ENCODE data around the gene SLC35F4.

Gene SLC35F4

DNA sequence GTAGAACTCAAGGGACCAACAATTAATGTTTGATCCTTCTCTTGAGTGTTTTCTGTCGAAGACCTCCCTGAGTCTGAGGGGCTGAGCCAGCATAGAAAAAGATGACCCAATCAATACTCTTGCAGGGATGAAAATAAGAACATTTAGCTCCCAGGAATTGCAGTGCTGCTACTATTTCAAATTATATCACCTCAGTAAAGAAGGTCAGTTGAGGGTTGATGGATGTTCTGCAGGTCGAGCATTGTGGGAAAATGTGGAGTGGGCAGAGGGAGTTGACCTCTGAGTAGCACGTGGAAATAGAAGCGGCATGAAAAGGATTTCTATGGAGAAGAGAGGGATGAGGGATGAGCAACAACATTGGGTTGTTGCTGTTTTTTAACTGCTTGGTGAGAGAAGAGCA lies 297.3 kb downstream of the SLC35F4 start:
- TF ChIP-seq, protein P1, sequence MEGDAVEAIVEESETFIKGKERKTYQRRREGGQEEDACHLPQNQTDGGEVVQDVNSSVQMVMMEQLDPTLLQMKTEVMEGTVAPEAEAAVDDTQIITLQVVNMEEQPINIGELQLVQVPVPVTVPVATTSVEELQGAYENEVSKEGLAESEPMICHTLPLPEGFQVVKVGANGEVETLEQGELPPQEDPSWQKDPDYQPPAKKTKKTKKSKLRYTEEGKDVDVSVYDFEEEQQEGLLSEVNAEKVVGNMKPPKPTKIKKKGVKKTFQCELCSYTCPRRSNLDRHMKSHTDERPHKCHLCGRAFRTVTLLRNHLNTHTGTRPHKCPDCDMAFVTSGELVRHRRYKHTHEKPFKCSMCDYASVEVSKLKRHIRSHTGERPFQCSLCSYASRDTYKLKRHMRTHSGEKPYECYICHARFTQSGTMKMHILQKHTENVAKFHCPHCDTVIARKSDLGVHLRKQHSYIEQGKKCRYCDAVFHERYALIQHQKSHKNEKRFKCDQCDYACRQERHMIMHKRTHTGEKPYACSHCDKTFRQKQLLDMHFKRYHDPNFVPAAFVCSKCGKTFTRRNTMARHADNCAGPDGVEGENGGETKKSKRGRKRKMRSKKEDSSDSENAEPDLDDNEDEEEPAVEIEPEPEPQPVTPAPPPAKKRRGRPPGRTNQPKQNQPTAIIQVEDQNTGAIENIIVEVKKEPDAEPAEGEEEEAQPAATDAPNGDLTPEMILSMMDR (IDR thresholded peaks at IDR 0.05; ENCODE audit: control insufficient read depth, insufficient read depth, low read depth, low read length, missing control alignments), result no peak
- no peak overlapping the region for H3K4me3 ChIP-seq (ENCODE audit: control insufficient read depth, low read depth, low read length)
- no peak for DNase-seq (ENCODE audit: low read depth)

DNA sequence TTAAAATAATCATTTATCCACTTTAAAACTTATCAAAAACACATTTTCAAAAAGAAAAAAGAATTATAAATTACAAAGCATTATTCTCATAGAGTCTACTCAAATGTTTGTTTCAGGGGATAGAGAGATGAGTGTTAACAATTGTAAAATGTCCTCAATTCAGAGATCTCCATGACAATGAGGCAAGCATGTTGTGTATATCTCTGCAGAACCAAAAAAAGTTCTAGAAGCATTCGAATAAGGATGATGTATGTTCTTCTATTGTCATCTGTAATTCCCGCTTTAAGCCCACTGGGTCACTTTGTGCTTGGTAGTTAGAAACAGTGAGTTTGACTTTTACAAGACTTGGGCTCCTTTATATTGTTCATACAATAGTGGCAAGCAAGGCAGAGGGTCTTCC lies 298.7 kb downstream of the SLC35F4 start:
- H3K4me3 ChIP-seq (ENCODE audit: control insufficient read depth, low read depth, low read length), result no peak overlapping the region
- DNase-seq (ENCODE audit: low read depth), result no peak
- TF ChIP-seq, protein P1 (IDR thresholded peaks at IDR 0.05; ENCODE audit: control insufficient read depth, insufficient read depth, low read depth, low read length, missing control alignments), result no peak

DNA sequence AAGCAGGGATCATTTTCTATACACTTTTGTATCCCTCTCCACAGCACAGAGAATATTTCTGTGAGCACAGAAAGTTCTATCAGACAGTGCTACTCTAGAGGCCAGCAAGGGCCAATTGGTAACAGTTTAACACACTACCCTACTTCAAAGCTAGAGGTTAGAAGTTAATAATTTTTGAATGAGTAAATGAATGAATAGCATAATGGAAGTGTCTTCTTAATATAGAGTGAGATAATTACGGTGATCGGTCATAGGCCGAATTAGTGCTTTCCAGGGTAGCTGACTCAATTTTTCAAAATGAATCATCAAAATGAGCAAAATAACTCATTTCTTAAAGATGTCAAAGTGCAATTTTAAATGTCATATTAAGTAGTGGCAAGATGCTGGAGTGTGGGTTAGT lies 305.2 kb downstream of the SLC35F4 start:
- DNase-seq (ENCODE audit: low read depth), result no peak
- H3K4me3 ChIP-seq (ENCODE audit: control insufficient read depth, low read depth, low read length), result no peak overlapping the region
- TF ChIP-seq, protein P1 (IDR thresholded peaks at IDR 0.05; ENCODE audit: control insufficient read depth, insufficient read depth, low read depth, low read length, missing control alignments), result no peak

DNA sequence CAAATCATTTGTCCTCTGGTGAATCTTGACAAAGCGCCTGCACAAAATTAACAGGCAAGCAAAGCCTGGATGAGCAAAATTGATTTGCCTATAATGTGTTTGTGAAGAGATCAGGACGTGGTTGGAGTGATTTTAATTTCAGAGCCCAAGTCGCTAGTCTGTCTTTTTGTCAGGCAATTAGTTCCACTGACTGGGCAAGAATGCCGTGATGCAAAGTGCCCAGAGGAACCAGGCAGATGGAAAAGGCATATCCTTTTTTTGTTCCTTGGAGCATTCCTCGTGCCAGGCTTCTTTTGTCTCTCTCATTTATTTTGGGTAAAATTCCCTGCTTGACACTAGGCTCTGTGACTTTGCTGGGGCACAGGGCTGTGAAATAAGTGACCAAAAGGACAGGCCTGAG lies 306.3 kb downstream of the SLC35F4 start:
- H3K4me3 ChIP-seq (ENCODE audit: control insufficient read depth, low read depth, low read length), result no peak overlapping the region
- no peak for DNase-seq (ENCODE audit: low read depth)
- TF ChIP-seq, protein P1 (IDR thresholded peaks at IDR 0.05; ENCODE audit: control insufficient read depth, insufficient read depth, low read depth, low read length, missing control alignments), result no peak

DNA sequence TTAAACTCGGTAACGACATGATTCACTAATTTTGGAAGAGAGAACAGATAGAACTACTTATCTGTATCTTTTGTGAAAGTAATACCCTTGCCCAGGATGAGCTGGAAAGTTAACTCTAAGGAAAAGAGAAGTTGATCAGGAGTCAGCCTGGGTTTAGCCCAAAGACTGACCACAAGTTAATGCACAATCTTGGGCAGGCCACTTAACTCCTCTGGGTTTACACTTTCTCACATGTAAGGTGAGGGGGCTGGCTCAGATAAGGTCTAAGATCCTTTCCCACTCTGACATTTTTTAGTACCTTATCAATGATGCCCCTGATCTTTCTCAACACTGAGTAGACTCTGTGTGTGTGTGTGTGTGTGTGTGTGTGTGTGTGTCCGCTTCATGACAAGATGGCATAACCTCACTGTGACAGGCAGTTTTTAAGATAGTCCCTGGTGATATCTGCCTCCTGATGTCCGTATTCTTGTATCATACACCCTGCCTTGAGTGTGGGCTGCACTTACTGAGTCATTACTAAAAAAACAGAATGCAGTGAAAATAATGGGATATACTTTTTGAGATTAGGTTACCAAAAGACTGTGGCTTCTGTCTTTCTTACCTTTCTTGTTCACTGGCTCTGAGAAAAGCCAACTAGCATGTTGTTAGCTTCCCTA lies 316.0 kb downstream of the SLC35F4 start:
- DNase-seq (ENCODE audit: low read depth), result no peak
- H3K4me3 ChIP-seq (ENCODE audit: control insufficient read depth, low read depth, low read length), result no peak overlapping the region
- TF ChIP-seq, protein P1 (IDR thresholded peaks at IDR 0.05; ENCODE audit: control insufficient read depth, insufficient read depth, low read depth, low read length, missing control alignments), result no peak

DNA sequence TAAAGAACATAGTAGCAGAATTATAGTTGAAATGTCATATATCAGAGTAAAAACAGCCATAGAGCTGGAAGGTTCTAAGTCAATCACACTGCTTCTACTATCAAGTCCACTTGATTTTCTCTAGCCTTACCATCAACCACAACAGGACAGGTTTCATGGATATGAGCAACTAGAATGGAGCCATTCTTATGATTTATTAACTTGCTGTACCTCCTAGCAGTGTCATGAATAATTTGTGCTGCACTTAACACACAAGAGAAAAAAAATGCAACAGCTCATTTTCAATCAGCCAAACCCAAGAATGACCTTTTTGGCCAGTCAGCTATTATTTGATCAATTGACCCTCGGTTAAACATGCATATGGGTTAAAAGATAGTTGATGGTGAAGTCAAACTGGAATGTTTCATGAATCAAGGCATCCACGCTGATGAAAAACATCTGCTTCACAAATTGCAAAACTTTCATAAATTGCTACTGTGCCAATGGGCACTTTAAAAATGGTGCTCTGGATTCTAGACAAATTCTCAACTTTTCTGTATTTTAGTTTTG lies 316.8 kb downstream of the SLC35F4 start:
- TF ChIP-seq, protein P1 (IDR thresholded peaks at IDR 0.05; ENCODE audit: control insufficient read depth, insufficient read depth, low read depth, low read length, missing control alignments), result no peak
- DNase-seq (ENCODE audit: low read depth), result no peak
- no peak overlapping the region for H3K4me3 ChIP-seq (ENCODE audit: control insufficient read depth, low read depth, low read length)

All from AG09309 (cell line).